ENCODE results near the gene PRPF4. TPM values are rescaled to one million over a fixed set of nuclear protein-coding genes. Genes with fewer than 3 reads are reported as not detected.
"Not testable (repeated sequence)": the region's sequence is repeated elsewhere in the genome, so short reads cannot be mapped to it uniquely, and the experiment has no call there.

The PRPF4 gene
- total RNA-seq, 1 donor from 2014 or later, result 11.8 TPM

DNA sequence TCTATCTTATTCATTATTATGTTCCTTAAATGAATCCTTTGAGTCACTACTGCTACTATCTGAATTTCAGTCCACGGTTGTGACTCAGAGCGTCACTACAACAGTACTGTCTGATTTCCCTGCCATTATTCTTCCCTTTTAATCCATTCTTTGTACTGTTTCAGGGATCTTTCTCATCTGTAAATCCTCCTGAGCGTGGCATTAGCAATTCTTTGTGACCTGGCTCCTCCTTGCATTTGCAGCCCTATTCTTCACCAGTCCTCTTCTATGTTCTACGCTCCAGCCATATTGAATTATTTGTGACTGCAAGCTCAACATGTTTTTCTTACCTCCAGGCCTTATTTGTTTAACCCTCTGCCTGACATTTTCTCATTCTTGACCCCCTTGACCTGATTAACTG is 5.9 kb downstream of the PRPF4 start:
- no peaks in the 10 kb centered on the region for H3K27me3 ChIP-seq
- no peak for TF ChIP-seq POLR2AphosphoS5 (IDR thresholded peaks at IDR 0.05; ENCODE audit: insufficient read depth in 1 of 2, low read depth in 1 of 2)
- no peak for TF ChIP-seq POLR2A (IDR thresholded peaks at IDR 0.05)
- TF ChIP-seq, protein P1, sequence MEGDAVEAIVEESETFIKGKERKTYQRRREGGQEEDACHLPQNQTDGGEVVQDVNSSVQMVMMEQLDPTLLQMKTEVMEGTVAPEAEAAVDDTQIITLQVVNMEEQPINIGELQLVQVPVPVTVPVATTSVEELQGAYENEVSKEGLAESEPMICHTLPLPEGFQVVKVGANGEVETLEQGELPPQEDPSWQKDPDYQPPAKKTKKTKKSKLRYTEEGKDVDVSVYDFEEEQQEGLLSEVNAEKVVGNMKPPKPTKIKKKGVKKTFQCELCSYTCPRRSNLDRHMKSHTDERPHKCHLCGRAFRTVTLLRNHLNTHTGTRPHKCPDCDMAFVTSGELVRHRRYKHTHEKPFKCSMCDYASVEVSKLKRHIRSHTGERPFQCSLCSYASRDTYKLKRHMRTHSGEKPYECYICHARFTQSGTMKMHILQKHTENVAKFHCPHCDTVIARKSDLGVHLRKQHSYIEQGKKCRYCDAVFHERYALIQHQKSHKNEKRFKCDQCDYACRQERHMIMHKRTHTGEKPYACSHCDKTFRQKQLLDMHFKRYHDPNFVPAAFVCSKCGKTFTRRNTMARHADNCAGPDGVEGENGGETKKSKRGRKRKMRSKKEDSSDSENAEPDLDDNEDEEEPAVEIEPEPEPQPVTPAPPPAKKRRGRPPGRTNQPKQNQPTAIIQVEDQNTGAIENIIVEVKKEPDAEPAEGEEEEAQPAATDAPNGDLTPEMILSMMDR (IDR thresholded peaks at IDR 0.05), result no peak
- H3K36me3 ChIP-seq, result peaks cover 0 to 90% of the 10 kb centered on the region in 2 donors
- peaks cover 16% of the 10 kb centered on the region for H3K4me1 ChIP-seq
- H3K4me3 ChIP-seq, result no peak overlapping the region
- intact Hi-C loops (cut with DNase I), result no loop called here
- no peaks in the 10 kb centered on the region for H3K9me3 ChIP-seq
- DNase-seq (ENCODE audit: extremely low spot score in 2 of 2), result no peak
- H3K27ac ChIP-seq, result no peak overlapping the region

DNA sequence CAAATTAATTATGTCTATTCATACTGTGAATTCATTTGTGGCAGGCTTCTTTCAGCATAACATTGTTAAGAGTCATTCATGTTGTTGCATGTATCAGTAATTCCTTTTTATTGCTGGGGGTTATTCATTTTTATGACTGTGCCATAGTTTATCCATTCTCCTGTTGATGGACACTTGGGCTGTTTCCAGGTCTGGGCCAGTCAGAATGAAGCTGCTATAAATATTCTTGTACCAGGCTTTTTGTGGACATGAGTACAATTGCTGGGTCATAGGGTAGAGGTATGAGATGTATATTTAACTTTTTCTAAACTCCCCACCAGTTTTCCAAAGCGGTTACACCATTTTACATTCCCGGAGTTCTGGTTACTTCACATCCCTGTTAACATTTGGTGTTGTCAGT is 13.6 kb downstream of the PRPF4 start:
- intact Hi-C loops (cut with DNase I), result no loop called here

DNA sequence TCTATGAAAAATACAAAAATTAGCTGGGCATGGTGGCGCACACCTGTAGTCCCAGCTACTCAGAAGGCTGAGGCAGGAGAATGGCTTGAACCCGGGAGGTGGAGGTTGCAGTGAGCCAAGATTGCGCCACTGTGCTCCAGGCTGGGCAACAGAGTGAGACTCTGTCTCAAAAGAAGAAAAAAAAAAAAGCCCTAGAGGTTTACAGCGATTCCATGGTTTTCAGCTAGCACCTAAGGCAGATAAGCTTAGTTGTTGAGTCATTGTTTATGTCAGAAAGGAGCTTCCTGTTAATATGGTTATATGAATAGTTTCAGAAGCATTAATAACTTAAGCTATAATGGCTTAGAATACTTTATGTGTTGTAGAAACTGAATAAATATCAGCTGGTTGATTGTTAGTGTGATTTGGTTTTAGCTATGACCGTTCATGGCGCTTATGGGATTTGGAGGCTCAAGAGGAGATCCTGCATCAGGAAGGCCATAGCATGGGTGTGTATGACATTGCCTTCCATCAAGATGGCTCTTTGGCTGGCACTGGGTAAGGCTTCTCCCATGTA is 14.7 kb downstream of the PRPF4 start:
- no peaks in the 10 kb centered on the region for H3K9me3 ChIP-seq
- H3K27ac ChIP-seq, result no peak overlapping the region
- no peaks in the 10 kb centered on the region for H3K4me1 ChIP-seq
- no peak overlapping the region for H3K4me3 ChIP-seq
- intact Hi-C loops (cut with DNase I), result no loop called here
- TF ChIP-seq, protein P1 (IDR thresholded peaks at IDR 0.05), result no peak
- H3K27me3 ChIP-seq, result no peaks in the 10 kb centered on the region
- no peak for DNase-seq (ENCODE audit: extremely low spot score in 2 of 2)
- H3K36me3 ChIP-seq, result peaks cover 2 to 67% of the 10 kb centered on the region in 2 donors

More for the DNA sequence above, 13.6 kb downstream of the PRPF4 start:
- no peak for TF ChIP-seq POLR2AphosphoS5 (IDR thresholded peaks at IDR 0.05; ENCODE audit: insufficient read depth in 1 of 2, low read depth in 1 of 2)
- TF ChIP-seq, protein P1 (IDR thresholded peaks at IDR 0.05), result no peak
- TF ChIP-seq POLR2A (IDR thresholded peaks at IDR 0.05), result no peak
- Histone ChIP-seq H3K27ac (no peak overlapping the region), H3K4me3 (no peak overlapping the region), H3K36me3 (peaks cover 2 to 76% of the 10 kb centered on the region in 2 donors), H3K4me1 (no peaks in the 10 kb centered on the region), H3K27me3 (no peaks in the 10 kb centered on the region), H3K9me3 (no peaks in the 10 kb centered on the region)
- no peak for DNase-seq (ENCODE audit: extremely low spot score in 2 of 2)

- no peak for DNase-seq (ENCODE audit: extremely low spot score in 2 of 2)
- Histone ChIP-seq H3K27ac (no peak overlapping the region), H3K4me1 (no peaks in the 10 kb centered on the region), H3K9me3 (no peaks in the 10 kb centered on the region), H3K4me3 (no peak overlapping the region), H3K36me3 (peaks cover 2 to 42% of the 10 kb centered on the region in 2 donors), H3K27me3 (no peaks in the 10 kb centered on the region)
- intact Hi-C loops (cut with DNase I), result no loop called here
- TF ChIP-seq POLR2A (IDR thresholded peaks at IDR 0.05) (no peak), POLR2AphosphoS5 (IDR thresholded peaks at IDR 0.05; ENCODE audit: insufficient read depth in 1 of 2, low read depth in 1 of 2) (no peak)
- TF ChIP-seq, protein P1 (IDR thresholded peaks at IDR 0.05), result no peak
These were observed 17.9 kb downstream of the PRPF4 start for GRCh38 chr9:113293285-113293878.

DNA sequence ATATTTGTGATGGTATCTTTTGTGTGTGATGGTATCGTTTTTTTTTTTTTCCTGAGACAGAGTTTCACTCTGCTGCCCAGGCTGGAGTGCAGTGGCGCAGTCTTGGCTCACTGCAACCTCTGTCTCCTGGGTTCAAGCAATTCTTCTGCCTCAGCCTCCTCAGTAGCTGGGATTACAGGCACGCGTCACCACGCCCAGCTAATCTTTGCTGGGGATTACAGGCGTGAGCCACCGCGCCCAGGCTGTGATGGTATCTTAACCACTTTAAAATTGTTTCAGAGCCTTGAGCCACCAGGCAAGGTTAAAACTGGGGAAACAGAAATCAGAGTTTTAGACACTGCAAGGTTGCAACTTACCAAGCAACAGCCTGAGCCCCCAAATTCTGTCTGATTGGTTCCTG is 20.8 kb downstream of the PRPF4 start:
- not testable (repeated sequence) for H3K27ac ChIP-seq; H3K27me3 ChIP-seq; H3K4me3 ChIP-seq; H3K4me1 ChIP-seq; DNase-seq (ENCODE audit: extremely low spot score in 2 of 2); H3K9me3 ChIP-seq
- intact Hi-C loops (cut with DNase I), result loop anchor here (5.0 kb wide), 1 partner anchor 629 kb away; no protein-coding TSS in a partner anchor
- peaks cover under 1 to 13% of the 10 kb centered on the region in 2 donors for H3K36me3 ChIP-seq

All from vagina (tissue), 2 donors.